ENCODE results near the gene CALHM4. TPM values are rescaled to one million over a fixed set of nuclear protein-coding genes. Genes with fewer than 3 reads are reported as not detected.
A peak's percentile ranks its signal among the peaks of the same experiment; 100 is the strongest.

Gene CALHM4
- not detected for total RNA-seq

DNA sequence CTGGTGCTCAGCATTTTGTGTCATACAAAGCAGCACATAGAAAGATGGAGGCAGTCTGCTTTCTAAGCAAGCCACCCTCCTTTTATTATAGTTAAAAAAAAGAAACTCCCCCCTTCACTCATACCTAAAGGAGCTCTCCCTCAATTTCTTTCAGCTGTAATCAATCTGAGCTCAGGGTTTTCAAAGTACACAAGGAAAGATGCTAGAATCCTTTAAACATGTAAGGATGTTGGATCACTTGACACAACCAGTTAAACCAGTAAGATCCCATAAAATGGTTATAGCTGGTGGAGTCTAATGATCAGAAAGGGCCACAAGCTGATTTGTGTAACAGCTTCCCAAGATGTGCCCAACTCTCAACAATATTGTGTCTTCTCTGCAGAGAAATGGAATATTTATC lies at the start of gene CALHM4:
Gene CALHM4, plus strand, starts transcription at position 301 of the 400 bp plus-strand sequence. Its CDS starts 43 bp downstream, at position 344.
- no peak for DNase-seq (ENCODE audit: low spot score)

- no peak for DNase-seq (ENCODE audit: low spot score)
Measured at GRCh38 chr6:116507324-116507723, 46.2 kb upstream of the CALHM4 start.

- no peak for DNase-seq (ENCODE audit: low spot score)
Measured at GRCh38 chr6:116508527-116508926, 45.0 kb upstream of the CALHM4 start.

- peak; percentile 18 for DNase-seq (ENCODE audit: low spot score)
Measured at GRCh38 chr6:116511424-116512110, 42.0 kb upstream of the CALHM4 start, which contains the start of gene CALHM5. CALHM5 (plus strand) TSS chr6:116511639; CDS start chr6:116511697, 58 bp downstream.

DNA sequence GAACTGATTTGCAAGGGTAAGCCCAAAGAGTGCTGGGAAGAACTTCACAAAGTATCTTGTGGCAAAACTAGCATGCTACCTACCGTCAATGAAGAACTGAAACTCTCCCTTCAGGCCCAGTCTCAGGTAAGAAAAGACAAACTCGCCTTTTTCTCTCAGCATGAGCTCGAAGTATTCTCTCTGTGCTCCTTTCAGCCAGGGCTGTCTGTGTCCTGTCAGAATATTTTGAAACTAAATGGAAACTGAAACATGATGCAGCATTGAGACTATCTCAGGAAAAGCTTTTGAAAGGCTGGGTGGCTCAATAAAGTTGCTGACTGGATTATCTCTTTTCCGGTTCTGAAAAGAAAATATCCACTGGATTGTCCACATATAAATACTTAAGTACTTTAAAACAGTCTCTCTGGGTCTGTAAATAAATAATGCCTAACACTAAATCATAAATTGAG lies 41.4 kb upstream of the CALHM4 start:
- no peak for DNase-seq (ENCODE audit: low spot score)

GRCh38 chr6:116512734-116513133 lies 40.8 kb upstream of the CALHM4 start:
- no peak for DNase-seq (ENCODE audit: low spot score)

DNA sequence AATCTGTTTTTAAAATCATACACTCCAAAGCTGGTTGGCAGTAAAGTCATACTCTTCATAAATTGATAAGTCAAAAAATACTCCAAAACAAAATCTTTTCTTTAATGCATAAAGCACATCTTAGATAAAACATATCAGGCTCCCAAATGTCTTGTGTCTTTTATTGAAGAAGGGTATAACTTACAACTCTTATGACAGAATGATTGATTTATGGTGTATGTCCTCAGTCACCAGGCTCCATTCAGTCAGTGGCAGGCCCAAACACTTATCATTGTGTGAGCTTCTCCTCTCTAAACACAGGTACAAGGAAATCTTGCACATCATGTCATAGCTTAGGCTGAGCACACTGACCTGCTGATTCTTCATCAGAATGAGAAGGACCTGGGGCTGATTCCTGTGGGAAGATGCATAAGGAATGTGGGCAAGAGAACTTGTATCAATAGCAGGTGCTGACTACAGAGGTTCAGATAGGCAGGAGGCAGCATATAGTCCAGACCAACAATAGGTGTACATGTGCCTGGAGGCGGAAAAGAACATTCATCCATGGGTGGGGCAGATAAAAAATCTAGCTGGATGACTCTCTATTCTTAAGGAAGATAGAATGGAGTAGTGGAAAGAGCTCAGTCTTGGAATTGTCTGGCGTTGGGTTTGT lies 40.2 kb upstream of the CALHM4 start:
- no peak for DNase-seq (ENCODE audit: low spot score)

- no peak for DNase-seq (ENCODE audit: low spot score)
Measured at GRCh38 chr6:116514111-116514510, 39.4 kb upstream of the CALHM4 start.

GRCh38 chr6:116515141-116515540 lies 38.4 kb upstream of the CALHM4 start:
- DNase-seq (ENCODE audit: low spot score), result no peak

DNA sequence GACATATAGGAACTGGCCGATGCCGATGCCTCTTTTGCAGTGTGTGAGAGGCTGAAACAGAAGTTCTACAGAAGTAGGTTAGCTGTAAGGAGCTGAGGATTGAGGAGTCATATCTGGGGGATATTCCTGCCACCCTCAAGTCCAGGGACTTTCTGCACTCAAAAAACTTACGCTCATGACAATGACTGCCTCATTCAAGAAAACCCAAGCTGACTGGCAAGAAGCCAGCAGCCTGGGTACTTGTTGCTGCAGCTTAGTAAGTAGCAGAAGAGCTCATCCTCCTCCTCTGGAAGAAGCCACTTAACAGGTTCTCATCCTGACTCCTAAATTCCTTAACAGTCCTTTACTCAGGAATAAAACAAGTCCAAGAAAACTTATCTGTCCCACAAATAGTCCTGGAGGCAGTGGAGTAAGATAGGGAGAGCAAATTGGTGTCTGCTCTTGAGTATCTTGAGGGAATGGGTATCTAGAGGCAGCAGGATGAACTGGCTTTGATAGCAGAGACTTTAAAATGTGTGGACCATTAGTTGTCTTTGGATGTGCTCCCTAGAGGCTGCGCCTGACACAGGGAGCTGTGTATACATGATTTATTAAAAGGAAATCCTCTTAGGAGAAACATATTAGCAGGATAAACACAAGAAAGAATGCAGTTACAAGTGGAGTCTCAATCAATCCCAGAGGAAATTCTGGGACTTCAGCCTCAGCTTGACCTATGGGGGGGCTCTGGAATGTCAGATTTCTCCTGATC lies 34.8 kb upstream of the CALHM4 start:
- DNase-seq (ENCODE audit: low spot score), result no peak

DNA sequence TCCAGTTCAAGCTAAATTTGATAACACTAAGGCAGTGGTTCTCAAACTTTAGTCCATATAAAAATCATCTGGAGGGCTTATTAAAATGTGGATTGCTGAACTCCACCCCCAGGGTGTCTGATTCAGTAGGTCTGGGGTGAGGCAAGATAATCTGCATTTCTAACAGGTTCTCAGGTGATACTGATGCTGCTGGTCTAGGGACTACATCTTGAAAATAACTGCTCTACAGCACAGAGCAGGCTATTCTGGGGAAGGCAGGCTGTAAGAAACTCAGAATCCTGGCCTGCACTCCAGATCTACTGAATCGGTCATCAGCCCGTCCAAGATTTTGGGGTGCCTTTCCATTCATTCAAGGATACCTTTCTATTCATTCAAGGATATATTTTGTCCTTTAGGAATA lies 30.7 kb upstream of the CALHM4 start:
- no peak for DNase-seq (ENCODE audit: low spot score)

DNA sequence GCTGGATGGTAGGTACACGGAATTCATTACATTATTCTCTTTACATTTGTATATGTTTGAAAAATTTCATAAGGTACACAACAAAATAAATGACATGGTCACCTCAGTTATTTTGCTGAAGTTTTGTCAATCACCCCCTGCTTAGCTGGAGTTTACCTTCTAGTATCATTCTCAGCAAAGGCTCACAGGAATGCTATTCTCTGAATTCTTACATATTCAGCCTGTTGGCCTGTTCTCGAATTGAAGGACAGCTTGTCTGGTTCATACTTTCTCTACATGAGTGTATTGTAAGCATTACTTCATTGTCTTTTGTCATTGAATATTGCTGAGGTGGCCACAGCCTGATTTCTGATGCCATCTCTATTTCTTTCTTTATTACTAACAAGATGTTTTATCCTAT lies 29.3 kb upstream of the CALHM4 start:
- no peak for DNase-seq (ENCODE audit: low spot score)

DNA sequence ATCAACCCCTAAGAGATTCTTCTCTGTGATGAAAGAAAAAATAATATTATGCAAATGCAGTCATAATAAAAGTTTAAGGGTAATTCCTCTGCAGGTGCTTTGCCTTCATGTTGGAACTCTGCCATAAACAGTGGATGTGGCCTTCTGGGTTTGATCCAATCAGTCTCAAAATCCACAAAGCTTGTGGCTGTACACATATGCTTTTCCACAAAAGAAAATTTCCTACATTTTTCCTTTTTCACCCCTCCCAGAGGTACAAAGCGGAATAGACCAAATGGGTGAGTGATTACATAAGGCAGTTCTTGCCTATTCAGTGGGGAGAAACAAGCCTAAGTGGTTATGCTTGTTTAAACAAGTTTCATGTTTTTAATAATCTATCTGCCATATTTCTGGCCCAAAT lies 25.4 kb upstream of the CALHM4 start:
- DNase-seq (ENCODE audit: low spot score), result no peak

- DNase-seq (ENCODE audit: low spot score), result no peak
Measured at GRCh38 chr6:116528780-116529179, 24.8 kb upstream of the CALHM4 start.

GRCh38 chr6:116529466-116530290 lies 23.9 kb upstream of the CALHM4 start:
- DNase-seq (ENCODE audit: low spot score), result no peak

- no peak for DNase-seq (ENCODE audit: low spot score)
Measured at GRCh38 chr6:116530436-116530835, 23.1 kb upstream of the CALHM4 start.

DNA sequence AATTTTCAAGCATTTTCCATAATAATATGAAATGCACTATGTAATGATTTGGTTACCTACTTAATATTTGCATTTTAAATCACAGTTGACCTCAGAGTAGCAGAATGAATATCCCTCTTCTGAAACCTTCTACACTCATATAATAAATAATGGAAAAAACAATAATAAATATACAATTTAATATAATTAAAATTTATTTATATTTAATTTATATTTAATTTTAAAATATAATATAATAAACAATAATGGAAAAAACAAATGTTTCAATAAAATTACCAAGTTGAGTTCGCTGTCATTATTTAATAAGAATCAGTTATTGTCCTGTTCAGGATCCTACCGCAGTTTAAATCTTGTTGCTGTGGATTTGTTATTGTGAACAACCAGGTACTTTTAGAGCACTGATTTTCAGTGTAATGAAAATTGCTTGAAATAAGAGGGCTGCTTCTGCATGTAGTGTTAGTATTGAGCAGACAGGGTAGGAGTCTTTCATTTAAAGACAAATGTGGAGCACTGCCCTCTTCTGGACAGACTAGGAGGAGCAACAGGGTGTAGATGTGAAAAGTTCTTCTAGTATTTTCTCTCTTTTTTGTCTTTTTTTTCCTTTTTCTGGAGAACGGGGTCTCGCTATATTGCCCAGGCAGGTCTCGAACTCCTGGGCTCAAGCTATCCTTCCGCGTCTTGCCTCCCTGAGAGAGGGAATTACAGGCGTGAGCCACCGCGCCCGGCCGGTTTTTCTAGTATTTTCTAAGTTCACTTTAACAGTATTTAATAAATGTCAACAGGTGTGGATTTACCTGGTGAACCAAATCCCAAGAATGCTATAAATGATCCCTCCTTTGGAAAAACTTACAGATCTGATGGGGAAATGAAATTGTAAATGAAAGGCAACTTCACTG lies 21.6 kb upstream of the CALHM4 start:
- DNase-seq (ENCODE audit: low spot score), result peak; percentile 62

GRCh38 chr6:116533233-116533957 lies 20.2 kb upstream of the CALHM4 start:
- no peak for DNase-seq (ENCODE audit: low spot score)

- no peak for DNase-seq (ENCODE audit: low spot score)
Measured at GRCh38 chr6:116535109-116535508, 18.4 kb upstream of the CALHM4 start.

GRCh38 chr6:116536216-116536621 lies 17.3 kb upstream of the CALHM4 start:
- DNase-seq (ENCODE audit: low spot score), result peak; percentile 29

Measured in mucosa of gallbladder (tissue), 1 donor.